Vagina (tissue), 2 donors: Measurements from ENCODE around the gene PBX1. TPM values are rescaled to one million over a fixed set of nuclear protein-coding genes. Genes with fewer than 3 reads are reported as not detected.
A peak's percentile ranks its signal among the peaks of the same experiment; 100 is the strongest.

Experiments
- DNase-seq, 2 donors: peaks; one replicate each; pipeline ENCODE4 v3.0.0-alpha.2; 2017; ENCODE audit errors: extremely low spot score in 2 of 2
- H3K27ac ChIP-seq: fragments of 200-600 bp; sonication (generic); one replicate; pipeline ENCODE4 v1.5.1; 2019
- H3K27me3 ChIP-seq: fragments of 200-600 bp; sonication (generic); one replicate; pipeline ENCODE4 v1.5.1; 2019
- H3K36me3 ChIP-seq, 2 donors: fragments of 200-600 bp; sonication (generic); one replicate each; pipeline ENCODE4 v1.5.1; 2017 to 2019
- H3K4me1 ChIP-seq: fragments of 200-600 bp; sonication (generic); one replicate; pipeline ENCODE4 v1.5.1; 2019
- H3K4me3 ChIP-seq, 2 donors: fragments of 200-600 bp; sonication (generic); 1 replicate in 1 of 2; 2 replicates in 1 of 2; pipeline ENCODE4 v1.5.1; 2016 to 2019
- H3K9me3 ChIP-seq: fragments of 200-600 bp; sonication (generic); one replicate; pipeline ENCODE4 v1.5.1; 2019
- POLR2A ChIP-seq, 2 donors: fragments of 450-650 bp; IDR thresholded peaks; one replicate each; pipeline ENCODE4 v1.6.1; 2017; ENCODE audit warnings: antibody characterized with exemption in 2 of 2, mild to moderate bottlenecking in 2 of 2, moderate library complexity in 2 of 2
- POLR2AphosphoS5 ChIP-seq, 2 donors: sonication (generic); formaldehyde crosslinking; IDR thresholded peaks; one replicate each; pipeline ENCODE4 v1.9.0; 2017; ENCODE audit warnings: antibody characterized with exemption in 2 of 2, mild to moderate bottlenecking in 2 of 2, low read depth in 1 of 2; ENCODE audit not compliant: insufficient read depth in 1 of 2
- intact Hi-C: fragments of 100-400 bp; cut with DNase I; formaldehyde crosslinking; loops from one replicate; pipeline ENCODE4 v1.15.1; 2023
- total RNA-seq: library from RNA; depleted of rRNA; stranded (reverse); fragments of >200 nt; gene quantifications from one replicate; pipeline ENCODE4 v1.2.3, GENCODE V29; 2016
- TF ChIP-seq, protein P1 (sequence below), 3 experiments: fragments of 450-650 bp in 2 of 3; fragments of 200-600 bp in 1 of 3; sonication (generic) in 1 of 3; IDR thresholded peaks; one replicate each; pipeline ENCODE4 v1.5.1; 2017 to 2019; ENCODE audit warnings: antibody characterized with exemption in 3 of 3, mild to moderate bottlenecking in 2 of 3, moderate library complexity in 2 of 3

PBX1 gene
- total RNA-seq, 1 donor from 2014 or later, result 69.0 TPM

DNA sequence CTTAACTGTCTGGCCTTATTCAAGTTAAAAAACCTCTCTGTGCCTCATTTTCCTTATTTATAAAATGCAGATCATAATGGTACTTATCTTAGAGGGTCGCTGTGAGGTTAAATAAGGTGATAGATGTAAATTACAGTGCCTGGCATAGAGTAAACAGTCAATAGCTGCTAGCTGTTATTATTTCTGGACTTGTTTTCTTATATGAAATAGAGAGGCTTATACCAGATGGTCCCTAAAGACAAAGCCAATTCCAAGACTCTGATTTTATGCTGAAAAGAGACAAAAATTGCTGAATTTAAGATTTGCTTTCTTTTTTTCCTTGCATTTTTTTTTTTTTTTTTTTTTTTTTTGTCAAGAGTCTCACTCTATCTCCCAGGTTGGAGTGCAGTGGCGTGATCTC is 10.3 kb downstream of the PBX1 start:
- peak overlapping the region; percentile 8 to 25 for H3K4me3 ChIP-seq
- no peaks in the 10 kb centered on the region for H3K27me3 ChIP-seq
- H3K9me3 ChIP-seq, result no peaks in the 10 kb centered on the region
- H3K27ac ChIP-seq, result peak overlapping the region; percentile 78
- intact Hi-C loops, result loop anchor here (10.0 kb wide), 1 partner anchor 46 kb away; no protein-coding TSS in a partner anchor
- H3K4me1 ChIP-seq, result peaks cover 60% of the 10 kb centered on the region
- H3K36me3 ChIP-seq, result no peaks in the 10 kb centered on the region
- TF ChIP-seq, protein P1, sequence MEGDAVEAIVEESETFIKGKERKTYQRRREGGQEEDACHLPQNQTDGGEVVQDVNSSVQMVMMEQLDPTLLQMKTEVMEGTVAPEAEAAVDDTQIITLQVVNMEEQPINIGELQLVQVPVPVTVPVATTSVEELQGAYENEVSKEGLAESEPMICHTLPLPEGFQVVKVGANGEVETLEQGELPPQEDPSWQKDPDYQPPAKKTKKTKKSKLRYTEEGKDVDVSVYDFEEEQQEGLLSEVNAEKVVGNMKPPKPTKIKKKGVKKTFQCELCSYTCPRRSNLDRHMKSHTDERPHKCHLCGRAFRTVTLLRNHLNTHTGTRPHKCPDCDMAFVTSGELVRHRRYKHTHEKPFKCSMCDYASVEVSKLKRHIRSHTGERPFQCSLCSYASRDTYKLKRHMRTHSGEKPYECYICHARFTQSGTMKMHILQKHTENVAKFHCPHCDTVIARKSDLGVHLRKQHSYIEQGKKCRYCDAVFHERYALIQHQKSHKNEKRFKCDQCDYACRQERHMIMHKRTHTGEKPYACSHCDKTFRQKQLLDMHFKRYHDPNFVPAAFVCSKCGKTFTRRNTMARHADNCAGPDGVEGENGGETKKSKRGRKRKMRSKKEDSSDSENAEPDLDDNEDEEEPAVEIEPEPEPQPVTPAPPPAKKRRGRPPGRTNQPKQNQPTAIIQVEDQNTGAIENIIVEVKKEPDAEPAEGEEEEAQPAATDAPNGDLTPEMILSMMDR (IDR thresholded peaks at IDR 0.05), result no peak
- TF ChIP-seq POLR2AphosphoS5 (IDR thresholded peaks at IDR 0.05; ENCODE audit: insufficient read depth in 1 of 2, low read depth in 1 of 2) (no peak), POLR2A (IDR thresholded peaks at IDR 0.05) (no peak)
- DNase-seq, result no peak

DNA sequence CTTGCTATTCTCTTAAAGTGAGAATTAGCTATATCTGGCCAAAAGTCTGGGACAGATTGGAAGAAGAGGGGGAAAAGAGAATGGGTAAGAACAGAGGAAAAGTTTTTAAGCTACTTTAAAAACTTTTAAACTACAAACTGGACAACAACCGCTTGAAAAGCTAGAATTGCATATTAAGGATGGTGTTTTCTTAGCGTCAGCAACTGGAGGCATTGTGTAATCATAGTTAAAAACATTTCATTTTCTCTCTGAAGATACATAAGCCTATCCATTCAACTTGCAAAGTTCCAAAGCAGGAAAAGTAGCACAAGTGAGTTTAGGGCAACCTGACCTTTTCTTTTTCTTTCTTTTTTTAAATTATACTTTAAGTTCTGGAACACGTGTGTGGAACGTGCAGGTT is 10.9 kb downstream of the PBX1 start:
- Histone ChIP-seq H3K36me3 (no peaks in the 10 kb centered on the region), H3K4me1 (peaks cover 60% of the 10 kb centered on the region), H3K27ac (peak overlapping the region; percentile 78), H3K9me3 (no peaks in the 10 kb centered on the region), H3K27me3 (no peaks in the 10 kb centered on the region), H3K4me3 (peak overlapping the region; percentile 8 to 25)
- DNase-seq, result no peak
- TF ChIP-seq POLR2A (IDR thresholded peaks at IDR 0.05), result no peak
- intact Hi-C loops, result loop anchor here (10.0 kb wide), 1 partner anchor 45 kb away; no protein-coding TSS in a partner anchor

GRCh38 chr1:164571333-164571732 is 12.3 kb downstream of the PBX1 start:
- no peak overlapping the region for H3K27ac ChIP-seq
- H3K27me3 ChIP-seq, result no peaks in the 10 kb centered on the region
- H3K36me3 ChIP-seq, result no peaks in the 10 kb centered on the region
- intact Hi-C loops, result no loop called here
- no peak for DNase-seq
- H3K4me3 ChIP-seq, result no peak overlapping the region
- H3K9me3 ChIP-seq, result no peaks in the 10 kb centered on the region
- TF ChIP-seq, protein P1 (IDR thresholded peaks at IDR 0.05), result no peak
- TF ChIP-seq POLR2A (IDR thresholded peaks at IDR 0.05), result no peak
- TF ChIP-seq POLR2AphosphoS5 (IDR thresholded peaks at IDR 0.05; ENCODE audit: insufficient read depth in 1 of 2, low read depth in 1 of 2), result no peak
- H3K4me1 ChIP-seq, result peaks cover 60% of the 10 kb centered on the region

DNA sequence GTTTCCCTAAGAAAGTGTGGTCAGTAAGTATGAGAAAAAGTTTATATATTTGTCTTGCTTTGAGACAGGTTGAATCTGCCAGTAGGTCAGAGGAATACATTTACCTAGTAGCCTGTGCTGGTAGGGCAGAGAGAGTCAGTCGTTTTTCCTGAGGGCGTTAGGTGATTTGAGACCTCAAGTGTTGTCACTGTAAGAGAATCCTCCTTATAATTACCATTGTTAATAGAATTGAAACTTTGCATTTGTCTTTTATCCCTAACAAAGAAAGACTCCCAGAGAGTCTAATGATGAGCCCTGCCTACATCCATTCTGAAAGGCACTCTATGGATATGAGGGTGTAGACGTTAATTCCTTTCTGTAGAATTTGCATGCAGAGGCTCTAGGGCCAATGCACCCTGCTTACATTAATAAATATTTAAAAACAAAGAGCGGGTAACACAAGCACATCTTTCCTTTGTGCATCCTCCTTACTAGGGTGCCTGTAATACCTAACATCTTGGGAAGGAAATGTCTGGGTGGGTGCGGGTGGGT is 16.4 kb downstream of the PBX1 start:
- peak overlapping the region; percentile 40 to 44 for H3K4me3 ChIP-seq
- DNase-seq, result no peak
- H3K9me3 ChIP-seq, result no peaks in the 10 kb centered on the region
- intact Hi-C loops, result no loop called here
- peak overlapping the region; percentile 82 for H3K27ac ChIP-seq
- TF ChIP-seq POLR2AphosphoS5 (IDR thresholded peaks at IDR 0.05; ENCODE audit: insufficient read depth in 1 of 2, low read depth in 1 of 2) (no peak), POLR2A (IDR thresholded peaks at IDR 0.05) (no peak)
- TF ChIP-seq, protein P1 (IDR thresholded peaks at IDR 0.05), result no peak
- no peaks in the 10 kb centered on the region for H3K36me3 ChIP-seq
- H3K4me1 ChIP-seq, result peaks cover 73% of the 10 kb centered on the region
- H3K27me3 ChIP-seq, result no peaks in the 10 kb centered on the region

DNA sequence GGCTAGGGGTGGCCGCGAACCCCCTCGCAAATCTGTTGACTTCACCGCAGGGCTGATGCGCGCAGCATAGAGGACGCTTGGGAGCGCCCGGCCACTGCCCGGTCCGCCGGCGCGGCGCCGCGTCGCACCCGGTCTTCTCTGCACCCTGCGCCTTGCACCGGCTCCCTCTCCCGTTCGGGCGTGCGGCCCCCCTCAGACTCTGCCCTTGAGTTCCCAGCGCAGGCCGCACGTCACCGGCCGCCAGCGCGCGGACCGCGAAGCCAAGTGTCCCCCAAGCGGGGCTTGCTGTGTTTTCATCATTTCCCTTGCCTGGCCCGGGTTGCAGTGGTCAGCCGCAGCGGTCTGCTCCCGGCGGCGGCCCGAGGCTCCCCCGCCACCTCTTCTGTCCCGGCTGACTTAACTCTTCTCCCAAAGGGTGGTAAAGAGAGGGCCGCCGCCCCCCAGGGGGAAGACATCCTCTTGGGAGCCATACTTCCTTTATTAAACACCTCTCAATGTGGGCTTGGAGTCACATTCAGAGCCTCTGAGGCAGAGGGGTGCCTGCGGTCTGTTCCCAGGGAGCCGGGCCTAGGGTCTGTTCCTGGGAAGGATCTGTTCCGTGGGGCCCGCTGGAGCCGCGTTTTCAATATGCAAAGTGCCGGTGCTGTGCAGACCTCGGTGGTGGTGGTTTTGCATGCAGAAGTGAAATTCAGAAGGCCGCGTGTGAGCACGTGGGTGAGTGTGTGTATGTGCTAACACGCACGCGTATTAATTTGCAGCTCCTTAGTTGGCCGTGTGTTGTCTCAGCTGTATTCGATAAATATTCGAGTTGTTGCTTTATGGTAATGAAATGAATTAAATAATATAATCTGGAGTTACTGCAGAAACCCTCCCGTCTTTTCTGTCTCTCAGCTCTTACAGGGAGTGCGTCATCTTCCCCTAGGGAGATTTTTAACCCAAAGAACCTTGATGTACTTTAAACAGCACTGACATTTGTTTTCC is 17.6 kb downstream of the PBX1 start:
- no peaks in the 10 kb centered on the region for H3K36me3 ChIP-seq
- intact Hi-C loops, result loop anchor here (2.0 kb wide), 1 partner anchor 14 kb away; no protein-coding TSS in a partner anchor
- no peak for DNase-seq
- H3K27ac ChIP-seq, result peak overlapping the region; percentile 82
- no peaks in the 10 kb centered on the region for H3K27me3 ChIP-seq
- peak overlapping the region; percentile 40 to 44 for H3K4me3 ChIP-seq
- TF ChIP-seq, protein P1 (IDR thresholded peaks at IDR 0.05), result no peak
- TF ChIP-seq POLR2A (IDR thresholded peaks at IDR 0.05) (no peak), POLR2AphosphoS5 (IDR thresholded peaks at IDR 0.05; ENCODE audit: insufficient read depth in 1 of 2, low read depth in 1 of 2) (peak in 1 of 2 donors; percentile 63)
- no peaks in the 10 kb centered on the region for H3K9me3 ChIP-seq
- H3K4me1 ChIP-seq, result peaks cover 77% of the 10 kb centered on the region
